SK-N-SH treated with all-trans-retinoic acid at 6 μM for 48 hours (cell line): Measurements from ENCODE around the gene FOXO1.

Experiments used
- ATAC-seq: fragments of 200-7000 bp; cut with Tn5 transposase; 3 replicates; pipeline ENCODE4 v1.9.1; 2020; ENCODE audit warnings: mild to moderate bottlenecking, moderate library complexity
- BACH2 ChIP-seq: fragments of 250-450 bp; sonication (Bioruptor Pico); IDR thresholded peaks from 2 replicates; pipeline ENCODE4 v1.9.0; 2021; ENCODE audit warnings: mild to moderate bottlenecking, borderline replicate concordance
- CSDC2 ChIP-seq: fragments of 250-450 bp; sonication (Bioruptor Pico); IDR thresholded peaks from 2 replicates; pipeline ENCODE4 v1.5.0; 2020; ENCODE audit warnings: mild to moderate bottlenecking, moderate library complexity
- GLIS3 ChIP-seq: fragments of 250-450 bp; sonication (Bioruptor Pico); IDR thresholded peaks from 2 replicates; pipeline ENCODE4 v1.5.0; 2020; ENCODE audit warnings: mild to moderate bottlenecking, moderate library complexity
- ISL1 ChIP-seq: fragments of 250-450 bp; sonication (Bioruptor Pico); IDR thresholded peaks from 2 replicates; pipeline ENCODE4 v2.1.2; 2022; ENCODE audit warnings: mild to moderate bottlenecking, moderate library complexity
- OSR1 ChIP-seq: fragments of 250-450 bp; sonication (Bioruptor Pico); IDR thresholded peaks from 2 replicates; pipeline ENCODE4 v1.8.0; 2022; ENCODE audit warnings: moderate library complexity, mild to moderate bottlenecking, inconsistent platforms
- PPARA ChIP-seq: fragments of 250-450 bp; sonication (Bioruptor Pico); IDR thresholded peaks from 2 replicates; pipeline ENCODE4 v1.5.0; 2020; ENCODE audit warnings: mild to moderate bottlenecking, borderline replicate concordance
- RARB ChIP-seq: fragments of 250-450 bp; sonication (Bioruptor Pico); IDR thresholded peaks from 2 replicates; pipeline ENCODE4 v1.8.0; 2021; ENCODE audit warnings: mild to moderate bottlenecking, moderate library complexity
- SNAI2 ChIP-seq: fragments of 250-450 bp; sonication (Bioruptor Pico); IDR thresholded peaks from 2 replicates; pipeline ENCODE4 v1.5.0; 2020; ENCODE audit warnings: mild to moderate bottlenecking, moderate library complexity
- TCF4 ChIP-seq: fragments of 250-450 bp; sonication (Bioruptor Pico); IDR thresholded peaks from 2 replicates; pipeline ENCODE4 v1.8.0; 2021; ENCODE audit warnings: mild to moderate bottlenecking, moderate library complexity, borderline replicate concordance
- ZC3H10 ChIP-seq: fragments of 250-450 bp; sonication (Bioruptor Pico); IDR thresholded peaks from 2 replicates; pipeline ENCODE4 v1.5.1; 2021; ENCODE audit warnings: mild to moderate bottlenecking, moderate library complexity
- ZFP3 ChIP-seq: fragments of 250-450 bp; sonication (Bioruptor Pico); IDR thresholded peaks from 2 replicates; pipeline ENCODE4 v1.5.0; 2020; ENCODE audit warnings: mild to moderate bottlenecking, moderate library complexity
- ZFP30 ChIP-seq: fragments of 450-650 bp; formaldehyde crosslinking; IDR thresholded peaks from 2 replicates; pipeline ENCODE4 v1.5.0; 2022; ENCODE audit warnings: mild to moderate bottlenecking, moderate library complexity
- ZNF565 ChIP-seq: fragments of 450-650 bp; formaldehyde crosslinking; conservative IDR thresholded peaks from 2 replicates; pipeline ENCODE4 v1.5.0; 2020; ENCODE audit warnings: low read depth, mild to moderate bottlenecking, moderate library complexity
- ZNF70 ChIP-seq: fragments of 450-650 bp; formaldehyde crosslinking; IDR thresholded peaks from 2 replicates; pipeline ENCODE4 v1.5.0; 2020; ENCODE audit warnings: mild to moderate bottlenecking, moderate library complexity
- ZNF8 ChIP-seq: fragments of 450-650 bp; formaldehyde crosslinking; IDR thresholded peaks from 2 replicates; pipeline ENCODE4 v1.5.0; 2020; ENCODE audit warnings: mild to moderate bottlenecking, moderate library complexity
- TF ChIP-seq, protein P1 (sequence below): fragments of 250-450 bp; sonication (Bioruptor Pico); IDR thresholded peaks from 2 replicates; pipeline ENCODE4 v1.5.0; 2020; ENCODE audit warnings: mild to moderate bottlenecking, moderate library complexity
- TF ChIP-seq, protein P2 (sequence below): fragments of 250-450 bp; sonication (Bioruptor Pico); IDR thresholded peaks from 2 replicates; pipeline ENCODE4 v1.5.1; 2020; ENCODE audit warnings: low read depth, mild to moderate bottlenecking, moderate library complexity
- TF ChIP-seq, protein P3 (sequence below): fragments of 250-450 bp; sonication (Bioruptor Pico); IDR thresholded peaks from 2 replicates; pipeline ENCODE4 v1.5.1; 2021; ENCODE audit warnings: mild to moderate bottlenecking, moderate library complexity
- TF ChIP-seq, protein P4 (sequence below): fragments of 250-450 bp; sonication (Bioruptor Pico); IDR thresholded peaks from 2 replicates; pipeline ENCODE4 v1.8.0; 2020; ENCODE audit warnings: mild to moderate bottlenecking, moderate library complexity, borderline replicate concordance
- TF ChIP-seq, protein P5 (sequence below): fragments of 250-450 bp; sonication (Bioruptor Pico); IDR thresholded peaks from 2 replicates; pipeline ENCODE4 v1.8.0; 2021; ENCODE audit warnings: low read depth, mild to moderate bottlenecking, moderate library complexity, borderline replicate concordance

The FOXO1 gene

DNA sequence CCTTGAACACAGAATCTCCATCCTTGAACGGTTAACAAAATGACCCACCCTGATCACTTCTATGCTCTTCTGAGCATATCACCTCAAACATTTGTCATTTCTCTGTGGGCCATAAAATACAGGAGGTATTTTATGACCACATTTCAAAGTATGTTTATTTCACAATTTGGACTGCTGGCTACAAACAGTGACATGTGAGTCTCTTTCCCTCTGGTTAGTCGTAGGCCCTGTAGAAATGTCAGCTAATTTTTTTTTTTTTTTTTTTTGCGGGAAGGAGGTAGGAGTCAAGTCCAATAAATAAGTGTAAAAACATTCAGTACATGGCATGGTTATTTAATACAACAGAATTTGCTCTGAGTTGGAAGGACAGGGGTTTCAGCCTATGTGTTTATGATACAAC is 70.7 kb downstream of the FOXO1 start:
- TF ChIP-seq PPARA (CRISPR knock-in tag) = no peak
- TF ChIP-seq, protein P1, sequence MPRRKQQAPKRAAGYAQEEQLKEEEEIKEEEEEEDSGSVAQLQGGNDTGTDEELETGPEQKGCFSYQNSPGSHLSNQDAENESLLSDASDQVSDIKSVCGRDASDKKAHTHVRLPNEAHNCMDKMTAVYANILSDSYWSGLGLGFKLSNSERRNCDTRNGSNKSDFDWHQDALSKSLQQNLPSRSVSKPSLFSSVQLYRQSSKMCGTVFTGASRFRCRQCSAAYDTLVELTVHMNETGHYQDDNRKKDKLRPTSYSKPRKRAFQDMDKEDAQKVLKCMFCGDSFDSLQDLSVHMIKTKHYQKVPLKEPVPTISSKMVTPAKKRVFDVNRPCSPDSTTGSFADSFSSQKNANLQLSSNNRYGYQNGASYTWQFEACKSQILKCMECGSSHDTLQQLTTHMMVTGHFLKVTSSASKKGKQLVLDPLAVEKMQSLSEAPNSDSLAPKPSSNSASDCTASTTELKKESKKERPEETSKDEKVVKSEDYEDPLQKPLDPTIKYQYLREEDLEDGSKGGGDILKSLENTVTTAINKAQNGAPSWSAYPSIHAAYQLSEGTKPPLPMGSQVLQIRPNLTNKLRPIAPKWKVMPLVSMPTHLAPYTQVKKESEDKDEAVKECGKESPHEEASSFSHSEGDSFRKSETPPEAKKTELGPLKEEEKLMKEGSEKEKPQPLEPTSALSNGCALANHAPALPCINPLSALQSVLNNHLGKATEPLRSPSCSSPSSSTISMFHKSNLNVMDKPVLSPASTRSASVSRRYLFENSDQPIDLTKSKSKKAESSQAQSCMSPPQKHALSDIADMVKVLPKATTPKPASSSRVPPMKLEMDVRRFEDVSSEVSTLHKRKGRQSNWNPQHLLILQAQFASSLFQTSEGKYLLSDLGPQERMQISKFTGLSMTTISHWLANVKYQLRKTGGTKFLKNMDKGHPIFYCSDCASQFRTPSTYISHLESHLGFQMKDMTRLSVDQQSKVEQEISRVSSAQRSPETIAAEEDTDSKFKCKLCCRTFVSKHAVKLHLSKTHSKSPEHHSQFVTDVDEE (CRISPR knock-in tag) = no peak
- no peak for TF ChIP-seq GLIS3
- no peak for TF ChIP-seq RARB (CRISPR knock-in tag)
- TF ChIP-seq ISL1 = no peak
- TF ChIP-seq ZFP30 (CRISPR knock-in tag) = no peak
- TF ChIP-seq CSDC2 (CRISPR knock-in tag) = no peak
- no peak for TF ChIP-seq SNAI2 (CRISPR knock-in tag)
- no peak for TF ChIP-seq ZNF8 (CRISPR knock-in tag)
- TF ChIP-seq, protein P2, sequence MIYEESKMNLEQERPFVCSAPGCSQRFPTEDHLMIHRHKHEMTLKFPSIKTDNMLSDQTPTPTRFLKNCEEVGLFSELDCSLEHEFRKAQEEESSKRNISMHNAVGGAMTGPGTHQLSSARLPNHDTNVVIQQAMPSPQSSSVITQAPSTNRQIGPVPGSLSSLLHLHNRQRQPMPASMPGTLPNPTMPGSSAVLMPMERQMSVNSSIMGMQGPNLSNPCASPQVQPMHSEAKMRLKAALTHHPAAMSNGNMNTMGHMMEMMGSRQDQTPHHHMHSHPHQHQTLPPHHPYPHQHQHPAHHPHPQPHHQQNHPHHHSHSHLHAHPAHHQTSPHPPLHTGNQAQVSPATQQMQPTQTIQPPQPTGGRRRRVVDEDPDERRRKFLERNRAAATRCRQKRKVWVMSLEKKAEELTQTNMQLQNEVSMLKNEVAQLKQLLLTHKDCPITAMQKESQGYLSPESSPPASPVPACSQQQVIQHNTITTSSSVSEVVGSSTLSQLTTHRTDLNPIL (CRISPR knock-in tag) = no peak
- TF ChIP-seq, all 23 proteins: peak for 0
- no peak for ATAC-seq

DNA sequence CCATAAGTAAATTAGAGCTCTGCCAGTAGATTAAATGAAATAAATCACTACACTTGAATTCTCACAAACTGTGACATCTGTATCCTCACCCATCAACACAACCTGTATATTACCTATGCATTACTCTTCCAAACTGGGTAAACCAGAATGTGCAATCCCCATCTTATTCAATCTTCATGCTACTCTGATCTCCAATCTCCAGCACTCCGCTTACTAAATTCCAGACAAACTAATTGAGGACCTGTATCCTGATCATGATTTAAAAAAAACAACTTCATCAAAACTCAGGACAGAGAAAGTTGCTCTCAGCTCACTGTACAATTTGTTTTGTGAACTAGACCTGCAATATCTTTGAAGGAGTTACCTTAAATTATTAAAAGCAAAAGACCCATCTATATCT is 74.4 kb downstream of the FOXO1 start:
- no peak for ATAC-seq
- no peak for TF ChIP-seq ZNF70
- TF ChIP-seq ZFP3 (CRISPR knock-in tag) = no peak
- TF ChIP-seq, protein P3, sequence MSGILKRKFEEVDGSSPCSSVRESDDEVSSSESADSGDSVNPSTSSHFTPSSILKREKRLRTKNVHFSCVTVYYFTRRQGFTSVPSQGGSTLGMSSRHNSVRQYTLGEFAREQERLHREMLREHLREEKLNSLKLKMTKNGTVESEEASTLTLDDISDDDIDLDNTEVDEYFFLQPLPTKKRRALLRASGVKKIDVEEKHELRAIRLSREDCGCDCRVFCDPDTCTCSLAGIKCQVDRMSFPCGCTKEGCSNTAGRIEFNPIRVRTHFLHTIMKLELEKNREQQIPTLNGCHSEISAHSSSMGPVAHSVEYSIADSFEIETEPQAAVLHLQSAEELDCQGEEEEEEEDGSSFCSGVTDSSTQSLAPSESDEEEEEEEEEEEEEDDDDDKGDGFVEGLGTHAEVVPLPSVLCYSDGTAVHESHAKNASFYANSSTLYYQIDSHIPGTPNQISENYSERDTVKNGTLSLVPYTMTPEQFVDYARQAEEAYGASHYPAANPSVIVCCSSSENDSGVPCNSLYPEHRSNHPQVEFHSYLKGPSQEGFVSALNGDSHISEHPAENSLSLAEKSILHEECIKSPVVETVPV (CRISPR knock-in tag) = no peak
- TF ChIP-seq, protein P2 (CRISPR knock-in tag) = no peak
- TF ChIP-seq RARB (CRISPR knock-in tag) = no peak
- no peak for TF ChIP-seq ZNF8 (CRISPR knock-in tag)
- TF ChIP-seq TCF4 (CRISPR knock-in tag) = no peak
- TF ChIP-seq ZNF565 (CRISPR knock-in tag) = no peak
- no peak for TF ChIP-seq PPARA (CRISPR knock-in tag)
- TF ChIP-seq, protein P4, sequence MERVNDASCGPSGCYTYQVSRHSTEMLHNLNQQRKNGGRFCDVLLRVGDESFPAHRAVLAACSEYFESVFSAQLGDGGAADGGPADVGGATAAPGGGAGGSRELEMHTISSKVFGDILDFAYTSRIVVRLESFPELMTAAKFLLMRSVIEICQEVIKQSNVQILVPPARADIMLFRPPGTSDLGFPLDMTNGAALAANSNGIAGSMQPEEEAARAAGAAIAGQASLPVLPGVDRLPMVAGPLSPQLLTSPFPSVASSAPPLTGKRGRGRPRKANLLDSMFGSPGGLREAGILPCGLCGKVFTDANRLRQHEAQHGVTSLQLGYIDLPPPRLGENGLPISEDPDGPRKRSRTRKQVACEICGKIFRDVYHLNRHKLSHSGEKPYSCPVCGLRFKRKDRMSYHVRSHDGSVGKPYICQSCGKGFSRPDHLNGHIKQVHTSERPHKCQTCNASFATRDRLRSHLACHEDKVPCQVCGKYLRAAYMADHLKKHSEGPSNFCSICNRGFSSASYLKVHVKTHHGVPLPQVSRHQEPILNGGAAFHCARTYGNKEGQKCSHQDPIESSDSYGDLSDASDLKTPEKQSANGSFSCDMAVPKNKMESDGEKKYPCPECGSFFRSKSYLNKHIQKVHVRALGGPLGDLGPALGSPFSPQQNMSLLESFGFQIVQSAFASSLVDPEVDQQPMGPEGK (CRISPR knock-in tag) = no peak
- no peak for TF ChIP-seq ISL1
- TF ChIP-seq OSR1 (CRISPR knock-in tag) = no peak

DNA sequence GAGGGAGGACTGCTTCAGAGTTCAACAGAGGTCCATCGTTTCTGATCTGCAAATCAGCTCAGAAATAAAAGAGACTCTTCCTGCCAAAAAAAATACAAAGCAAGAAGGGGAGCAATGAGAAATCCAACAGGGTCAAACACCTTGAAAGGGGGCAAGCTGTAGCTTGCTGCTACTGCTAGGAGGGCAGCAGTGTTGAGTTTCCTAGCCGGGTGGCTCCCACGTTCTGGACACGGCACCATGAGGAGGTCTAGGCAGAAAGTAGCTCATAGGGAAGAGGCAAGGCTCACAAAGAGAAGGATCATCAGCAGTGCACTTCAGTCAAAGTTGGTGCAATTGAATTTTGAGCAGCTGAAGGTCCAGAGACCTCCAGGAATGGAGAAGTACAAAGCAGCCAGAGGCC is 75.3 kb downstream of the FOXO1 start:
- ATAC-seq = no peak
- no peak for TF ChIP-seq ISL1
- TF ChIP-seq ZNF565 (CRISPR knock-in tag) = no peak
- TF ChIP-seq, protein P3 (CRISPR knock-in tag) = no peak
- TF ChIP-seq ZFP30 (CRISPR knock-in tag) = no peak
- TF ChIP-seq, protein P4 (CRISPR knock-in tag) = no peak
- TF ChIP-seq PPARA (CRISPR knock-in tag) = no peak
- no peak for TF ChIP-seq BACH2 (CRISPR knock-in tag)
- TF ChIP-seq CSDC2 (CRISPR knock-in tag) = no peak
- TF ChIP-seq ZC3H10 (CRISPR knock-in tag) = no peak
- TF ChIP-seq, protein P1 (CRISPR knock-in tag) = no peak
- TF ChIP-seq, protein P5, sequence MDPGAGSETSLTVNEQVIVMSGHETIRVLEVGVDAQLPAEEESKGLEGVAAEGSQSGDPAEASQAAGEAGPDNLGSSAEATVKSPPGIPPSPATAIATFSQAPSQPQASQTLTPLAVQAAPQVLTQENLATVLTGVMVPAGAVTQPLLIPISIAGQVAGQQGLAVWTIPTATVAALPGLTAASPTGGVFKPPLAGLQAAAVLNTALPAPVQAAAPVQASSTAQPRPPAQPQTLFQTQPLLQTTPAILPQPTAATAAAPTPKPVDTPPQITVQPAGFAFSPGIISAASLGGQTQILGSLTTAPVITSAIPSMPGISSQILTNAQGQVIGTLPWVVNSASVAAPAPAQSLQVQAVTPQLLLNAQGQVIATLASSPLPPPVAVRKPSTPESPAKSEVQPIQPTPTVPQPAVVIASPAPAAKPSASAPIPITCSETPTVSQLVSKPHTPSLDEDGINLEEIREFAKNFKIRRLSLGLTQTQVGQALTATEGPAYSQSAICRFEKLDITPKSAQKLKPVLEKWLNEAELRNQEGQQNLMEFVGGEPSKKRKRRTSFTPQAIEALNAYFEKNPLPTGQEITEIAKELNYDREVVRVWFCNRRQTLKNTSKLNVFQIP (CRISPR knock-in tag) = no peak
